K562 (cell line): ENCODE data around the gene ATF4. TPM values are rescaled to one million over a fixed set of nuclear protein-coding genes. Genes with fewer than 3 reads are reported as not detected.

Experiments
- ATAC-seq: fragments of 200-7000 bp; cut with Tn5 transposase; 3 replicates; pipeline ENCODE4 v1.9.1; 2020; ENCODE audit warnings: moderate library complexity
- BruUV-seq: library from RNA; stranded (reverse); fragments of 400-500 nt; replicated peaks from 2 replicates; lab custom pipeline; 2021; lab: Mats Ljungman, UMichigan
- CTCF ChIA-PET: fragments of 300-600 bp; formaldehyde crosslinking; extraction: SDS; loops from one replicate; lab custom pipeline; 2021; ENCODE audit warnings: low intra/inter-chr PET ratio; lab: Yijun Ruan, JAX
- POLR2A ChIA-PET: fragments of 300-600, 350-650 bp; sonication (Branson Sonifier 250); formaldehyde crosslinking; extraction: SDS; loops from one replicate; lab custom pipeline; 2021; ENCODE audit warnings: antibody characterized with exemption, inconsistent platforms; lab: Yijun Ruan, JAX
- DNase-seq, 4 experiments: peaks; one replicate each; pipeline versions ENCODE4 v3.0.0 to v3.0.0-alpha.2; 2011 to 2018; ENCODE audit warnings: low spot score in 3 of 4, mixed read lengths in 3 of 4; ENCODE audit errors: extremely low read depth in 1 of 4
- FAIRE-seq: peaks from 2 replicates; lab custom pipeline; 2011; peaks lifted over from hg19 to GRCh38; lab: Jason Lieb, UNC
- H2AFZ ChIP-seq: 2 replicates; pipeline ENCODE4 v1.6.0; 2011; ENCODE audit warnings: low read depth, low read length, control low read depth, inconsistent platforms
- H3K27ac ChIP-seq: fragments of 200-600 bp; 3 replicates; pipeline ENCODE4 v1.8.0; 2011; ENCODE audit warnings: low read depth, mild to moderate bottlenecking, control low read depth, inconsistent platforms, low read length, moderate library complexity, mixed read lengths; ENCODE audit errors: extremely low read depth
- H3K27me3 ChIP-seq, 2 experiments: fragments of 300-600 bp in 1 of 2; 2 replicates in 1 of 2; 3 replicates in 1 of 2; pipeline versions ENCODE4 v1.6.0 to v1.8.0; 2011; ENCODE audit warnings: inconsistent platforms in 2 of 2, low read length in 2 of 2, mild to moderate bottlenecking in 1 of 2, mixed read lengths in 1 of 2, moderate library complexity in 1 of 2; ENCODE audit not compliant: control insufficient read depth in 2 of 2, insufficient read depth in 2 of 2
- H3K36me3 ChIP-seq: fragments of 300-600 bp; 3 replicates; pipeline ENCODE4 v1.8.0; 2011; ENCODE audit warnings: mild to moderate bottlenecking, low read length, inconsistent platforms; ENCODE audit not compliant: control insufficient read depth, insufficient read depth
- H3K4me1 ChIP-seq, 2 experiments: fragments of 200-600 bp in 1 of 2; replicated peaks in 1 of 2; 2 replicates in 1 of 2; 3 replicates in 1 of 2; pipeline versions ENCODE4 v1.5.1 to v1.8.0; 2011; ENCODE audit warnings: inconsistent platforms in 2 of 2, low read length in 2 of 2, mild to moderate bottlenecking in 1 of 2, mixed read lengths in 1 of 2, moderate library complexity in 1 of 2; ENCODE audit not compliant: control insufficient read depth in 2 of 2, insufficient read depth in 2 of 2
- H3K4me2 ChIP-seq: 2 replicates; pipeline ENCODE4 v1.6.1; 2011; ENCODE audit warnings: low read length, control low read depth, inconsistent platforms, mixed read lengths; ENCODE audit not compliant: insufficient read depth
- H3K4me3 ChIP-seq: fragments of 200-600 bp; sonication (generic), shearing (Covaris generic); 2 replicates; pipeline ENCODE4 v1.5.1; 2016; ENCODE audit warnings: control low read depth, inconsistent platforms
- H3K79me2 ChIP-seq: fragments of 200-600 bp; 3 replicates; pipeline ENCODE4 v1.8.0; 2011; ENCODE audit warnings: low read length, inconsistent platforms; ENCODE audit not compliant: control insufficient read depth, insufficient read depth
- H3K9ac ChIP-seq, 2 experiments: 2 replicates each; pipeline versions ENCODE4 v1.6.0 to v1.6.1; 2011; ENCODE audit warnings: low read depth in 2 of 2, low read length in 2 of 2, control low read depth in 1 of 2, inconsistent platforms in 1 of 2, mild to moderate bottlenecking in 1 of 2, mixed read lengths in 1 of 2; ENCODE audit not compliant: insufficient read depth in 1 of 2
- H3K9me1 ChIP-seq: one replicate; pipeline ENCODE4 v1.6.0; 2011; ENCODE audit warnings: inconsistent platforms, mild to moderate bottlenecking, low read length, moderate library complexity; ENCODE audit not compliant: control insufficient read depth, insufficient read depth
- H3K9me3 ChIP-seq: replicated peaks from 2 replicates; pipeline ENCODE4 v1.5.1; 2011; ENCODE audit warnings: low read depth, low read length, inconsistent platforms; ENCODE audit not compliant: control insufficient read depth, insufficient read depth
- H4K20me1 ChIP-seq: replicated peaks from 2 replicates; pipeline ENCODE4 v1.6.1; 2011; ENCODE audit warnings: low read length, inconsistent platforms, mixed read lengths; ENCODE audit not compliant: control insufficient read depth, insufficient read depth
- CEBPB ChIP-seq: fragments of 450-650 bp; IDR thresholded peaks from 2 replicates; pipeline ENCODE4 v1.6.1; 2016; ENCODE audit warnings: missing genetic modification characterization, missing compliant biosample characterization
- TCF3 ChIP-seq: sonication (generic); formaldehyde crosslinking; IDR thresholded peaks from 2 replicates; pipeline ENCODE4 v1.4.0; 2020; ENCODE audit warnings: mild to moderate bottlenecking, missing genetic modification reagents
- WGBS: fragments of 100-300 bp; shearing (Covaris generic); methylation state at CpG from one replicate; pipeline ENCODE4 v1.1.6; 2016; ENCODE audit warnings: low coverage, mixed read lengths; ENCODE audit not compliant: insufficient coverage; ENCODE audit errors: missing lambda C conversion rate; 5-methylcytosine and 5-hydroxymethylcytosine counted together
- in situ Hi-C: fragments of 300-500 bp; cut with MboI; formaldehyde crosslinking; loops from 4 replicates; pipeline ENCODE4 v1.15.0; 2018; ENCODE audit warnings: inconsistent platforms, mixed read lengths
- intact Hi-C: fragments of 100-400 bp; cut with micrococcal nuclease; formaldehyde crosslinking; loops from 2 replicates; pipeline ENCODE4 v1.14.2; 2022
- polyA plus RNA-seq, 8 experiments: library from polyadenylated mRNA; depleted of rRNA in 4 of 8; stranded (reverse) in 5 of 8; unstranded in 3 of 8; fragments of >200 nt; fragmentation: Nextera tagmentation in 2 of 8; fragmentation: Illumina TruSeq in 1 of 8; extraction: Ambion mirVana in 2 of 8; extraction: Trizol in 1 of 8; gene quantifications; 2 replicates each; pipeline versions ENCODE4 v1.2.1 to v1.2.3, GENCODE V29; 2011 to 2014; ENCODE audit warnings: inconsistent platforms in 1 of 8, missing spikeins in 1 of 8
- total RNA-seq, 7 experiments: library from RNA; depleted of rRNA in 6 of 7; stranded (reverse); fragments of >200 nt in 6 of 7; fragmentation: Illumina TruSeq in 2 of 7; extraction: Trizol in 2 of 7; gene quantifications; 2 replicates each; pipeline versions ENCODE4 v1.2.1 to v1.2.3, GENCODE V29; 2011 to 2021; ENCODE audit warnings: low replicate concordance in 1 of 7
- TF ChIP-seq, protein P1 (sequence below): fragments of 450-650 bp; IDR thresholded peaks from 2 replicates; pipeline ENCODE4 v1.6.1; 2016

The ATF4 gene
- total and polyA plus RNA-seq, 9 of the 15 experiments (the other 6 are each of a cell fraction or from before 2014, with no cell fraction given) = 93.1 to 723 (median 355) TPM

DNA sequence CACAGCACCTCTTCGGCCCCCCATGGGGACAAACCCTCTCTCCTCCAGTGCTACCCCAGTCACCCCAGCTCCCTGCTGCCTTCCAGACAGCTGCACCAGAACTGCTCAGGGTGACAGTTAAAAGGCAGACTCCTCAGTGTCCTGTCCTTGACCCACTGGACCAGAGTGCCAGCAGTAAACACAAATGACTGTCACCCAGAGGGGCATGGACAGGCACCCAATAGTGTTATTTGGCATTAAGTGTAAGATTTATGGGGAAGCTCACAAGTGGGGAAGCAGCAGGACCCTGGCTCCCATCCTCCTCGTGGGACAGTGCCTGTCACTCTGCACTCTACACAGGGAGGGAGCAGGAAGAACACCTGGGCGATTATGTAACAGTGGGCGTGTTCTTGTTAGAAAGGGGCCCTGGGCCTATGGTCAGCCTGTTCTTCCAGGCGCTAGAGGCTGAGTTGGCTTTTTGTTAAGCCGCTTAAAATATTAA is 7.2 kb downstream of the ATF4 start:
- intact Hi-C loops = loop anchor here (10.0 kb wide), 1 partner anchor 353 kb away; no protein-coding TSS in a partner anchor

More for the DNA sequence above, 7.2 kb downstream of the ATF4 start:
- H3K79me2 ChIP-seq = peaks cover 67% of the 10 kb centered on the region
- H3K4me1 ChIP-seq = peaks cover 31 to 63% of the 10 kb centered on the region in 2 experiments; a peak in 4 of 5 replicates
- in situ Hi-C loops = no loop called here
- ATAC-seq (no peak), DNase-seq (peak in 1 of 4 experiments; percentile 24), FAIRE-seq (no peak)
- no peak overlapping the region for H3K4me3 ChIP-seq
- H3K36me3 ChIP-seq = peaks cover 68% of the 10 kb centered on the region
- TF ChIP-seq CEBPB (tag) (peak; percentile 52; the same call in 1 of the 2 replicates), TCF3 (CRISPR knock-in tag) (no peak)
- TF ChIP-seq, protein P1, sequence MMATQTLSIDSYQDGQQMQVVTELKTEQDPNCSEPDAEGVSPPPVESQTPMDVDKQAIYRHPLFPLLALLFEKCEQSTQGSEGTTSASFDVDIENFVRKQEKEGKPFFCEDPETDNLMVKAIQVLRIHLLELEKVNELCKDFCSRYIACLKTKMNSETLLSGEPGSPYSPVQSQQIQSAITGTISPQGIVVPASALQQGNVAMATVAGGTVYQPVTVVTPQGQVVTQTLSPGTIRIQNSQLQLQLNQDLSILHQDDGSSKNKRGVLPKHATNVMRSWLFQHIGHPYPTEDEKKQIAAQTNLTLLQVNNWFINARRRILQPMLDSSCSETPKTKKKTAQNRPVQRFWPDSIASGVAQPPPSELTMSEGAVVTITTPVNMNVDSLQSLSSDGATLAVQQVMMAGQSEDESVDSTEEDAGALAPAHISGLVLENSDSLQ = peak; percentile 32; the same call in 1 of the 2 replicates
- ChIA-PET POLR2A (interaction anchor here (0.6 to 4.2 kb wide), 4 partner anchors 10 to 210 kb away, joined by 3 to 42 read pairs (median 4); partner anchors contain the start of gene RPL3), CTCF (no interaction called here)
- H2AFZ ChIP-seq = no peak overlapping the region
- no peak overlapping the region for H3K9ac ChIP-seq
- H3K27ac ChIP-seq = no peak overlapping the region
- BruUV-seq = no TSS peak
- no peak overlapping the region for H3K4me2 ChIP-seq
- no peaks in the 10 kb centered on the region for H3K9me3 ChIP-seq
- peaks cover 17% of the 10 kb centered on the region for H4K20me1 ChIP-seq
- 64% methylated on average over 6 of the region's 6 CpGs for WGBS
- no peaks in the 10 kb centered on the region for H3K27me3 ChIP-seq
- H3K9me1 ChIP-seq = no peaks in the 10 kb centered on the region
